GM13976 (cell line): ENCODE measurements around the gene PHF21A.

Experiments
- DNase-seq: peaks from one replicate; pipeline ENCODE4 v3.0.0; 2012; ENCODE audit warnings: low spot score
- CTCF ChIP-seq: IDR thresholded peaks from 2 replicates; pipeline ENCODE4 v1.5.1; 2012; ENCODE audit warnings: borderline replicate concordance, mild to moderate bottlenecking; ENCODE audit not compliant: insufficient read depth; ENCODE audit errors: extremely low read depth, missing control alignments, control extremely low read depth
- in situ Hi-C: fragments of 300-500 bp; cut with MboI; formaldehyde crosslinking; loops from one replicate; pipeline ENCODE4 v1.12.0; 2022; ENCODE audit warnings: low sequenced_read_pairs, mixed read lengths, inconsistent platforms; ENCODE audit not compliant: unreplicated experiment

The PHF21A gene

GRCh38 chr11:46134061-46134460, 12.8 kb upstream of the PHF21A start:
- no peak for DNase-seq
- in situ Hi-C loops, result no loop called here
- no peak for TF ChIP-seq CTCF

GRCh38 chr11:46133119-46133518, 11.9 kb upstream of the PHF21A start:
- no peak for DNase-seq
- in situ Hi-C loops, result no loop called here
- no peak for TF ChIP-seq CTCF

- TF ChIP-seq CTCF, result no peak
- DNase-seq, result no peak
- in situ Hi-C loops, result no loop called here
Measured at GRCh38 chr11:46130286-46130940, 9.2 kb upstream of the PHF21A start.

- TF ChIP-seq CTCF, result no peak
- in situ Hi-C loops, result no loop called here
- DNase-seq, result no peak
Measured at GRCh38 chr11:46129133-46129532, 7.9 kb upstream of the PHF21A start.

GRCh38 chr11:46127150-46127638, 5.9 kb upstream of the PHF21A start:
- DNase-seq, result peak; percentile 57
- in situ Hi-C loops, result no loop called here

GRCh38 chr11:46125284-46125683, 4.0 kb upstream of the PHF21A start:
- in situ Hi-C loops, result no loop called here
- no peak for DNase-seq
- no peak for TF ChIP-seq CTCF

More at GRCh38 chr11:46127150-46127638, 5.9 kb upstream of the PHF21A start:
- peak; percentile 36 for TF ChIP-seq CTCF
